HPDE6-E6E7 (cell line): ENCODE measurements around the gene TFCP2L1.

ENCODE experiments used
- DNase-seq: peaks from one replicate; pipeline ENCODE4 v3.0.0; 2011; ENCODE audit warnings: missing footprints; ENCODE audit errors: extremely low spot score

TFCP2L1 gene

GRCh38 chr2:121196132-121196848 lies 88.7 kb downstream of the TFCP2L1 start:
- no peak for DNase-seq

DNA sequence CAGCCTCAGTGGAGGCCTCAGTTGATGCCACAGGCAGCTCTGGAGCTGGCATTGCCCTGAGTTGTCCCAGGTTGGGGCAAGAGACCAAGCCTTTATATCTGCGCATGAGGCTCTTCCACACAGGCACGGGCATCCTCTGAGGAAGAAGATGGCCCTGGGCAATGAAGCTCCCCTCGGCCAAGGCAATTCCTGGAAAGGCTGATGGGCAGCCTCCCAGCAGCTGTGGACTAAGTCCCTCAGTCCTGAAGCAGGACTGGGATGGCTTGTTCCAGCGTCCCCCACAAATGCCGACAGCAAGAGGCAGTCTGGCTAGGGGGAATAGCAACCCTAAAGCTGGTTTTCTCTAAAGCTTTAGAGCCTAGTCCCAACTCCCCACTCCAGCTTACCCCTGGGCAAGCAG lies 90.0 kb downstream of the TFCP2L1 start:
- no peak for DNase-seq

- no peak for DNase-seq
Observed at GRCh38 chr2:121194626-121195025, 90.4 kb downstream of the TFCP2L1 start.

DNA sequence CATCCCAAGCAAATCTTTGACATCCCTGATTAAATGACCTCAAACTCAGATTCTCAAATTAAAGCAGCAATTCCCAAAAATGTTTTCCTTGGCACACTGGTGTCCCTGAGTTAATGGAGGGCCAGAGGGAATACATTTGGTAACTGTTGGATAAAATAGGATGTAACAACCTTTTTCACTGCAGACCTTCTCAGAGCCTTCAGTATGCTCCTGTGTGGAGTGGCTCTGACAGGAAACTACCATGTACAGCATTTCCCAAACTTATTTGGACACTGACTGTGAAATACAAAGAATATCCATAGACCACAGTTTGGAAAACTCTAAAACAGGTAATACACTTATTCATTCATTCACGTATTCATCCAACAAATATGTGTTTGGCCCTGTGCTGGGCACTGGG lies 91.8 kb downstream of the TFCP2L1 start:
- no peak for DNase-seq

- no peak for DNase-seq
Observed at GRCh38 chr2:121192576-121192975, 92.4 kb downstream of the TFCP2L1 start.

- no peak for DNase-seq
Observed at GRCh38 chr2:121191191-121192170, 93.5 kb downstream of the TFCP2L1 start.

DNA sequence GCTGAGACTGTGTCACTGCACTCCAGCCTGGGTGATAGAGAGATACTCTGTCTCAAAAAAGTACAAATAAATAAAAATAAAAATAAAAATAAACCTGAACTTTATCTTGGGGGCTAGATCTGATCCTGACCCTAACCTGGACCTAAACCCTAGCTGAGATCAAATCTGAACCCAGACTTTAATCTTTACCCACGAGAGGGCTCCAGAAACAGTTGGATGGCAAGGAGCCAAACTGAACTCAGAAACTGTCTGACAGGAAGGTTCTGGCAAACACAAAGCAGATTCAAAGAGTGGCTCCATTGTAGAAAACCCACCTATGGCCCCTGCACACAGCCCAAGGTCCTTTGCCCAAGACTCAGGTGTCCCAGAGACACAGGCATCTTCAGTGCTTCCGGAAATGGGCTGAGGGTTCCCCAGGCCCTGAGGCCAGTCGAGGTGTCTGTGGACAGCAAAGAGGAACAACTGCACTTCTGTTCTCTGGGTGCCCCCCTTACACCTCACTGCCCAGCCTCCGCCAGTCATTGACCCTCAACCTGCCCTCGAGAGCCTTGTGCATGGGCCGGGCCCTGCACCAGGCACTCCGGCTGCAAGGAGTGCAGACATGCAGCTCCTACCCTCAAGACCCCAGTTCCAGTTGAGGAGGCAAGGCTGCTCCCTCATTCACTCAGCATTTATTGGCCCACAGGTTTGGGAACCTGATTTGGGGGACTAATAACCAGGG lies 95.2 kb downstream of the TFCP2L1 start:
- DNase-seq, result no peak

DNA sequence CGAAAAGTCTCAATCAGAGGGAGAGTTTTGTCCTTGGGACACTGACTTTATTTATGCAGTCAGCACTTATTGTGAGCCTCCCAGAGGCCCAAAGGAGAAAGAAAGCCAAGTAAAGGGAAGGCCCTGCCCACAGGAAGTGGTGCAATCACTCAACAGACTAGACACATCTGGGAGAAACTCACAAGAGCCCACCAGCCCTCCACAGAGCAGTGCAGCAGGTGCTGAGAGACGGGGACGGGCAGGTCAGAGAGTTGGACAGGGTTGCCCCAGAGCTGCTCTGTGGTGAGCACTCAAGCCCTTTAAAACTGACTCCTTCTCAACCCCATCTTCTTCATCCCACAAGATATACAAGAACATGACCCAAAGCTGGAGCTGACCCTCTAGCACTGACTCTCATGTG lies 96.0 kb downstream of the TFCP2L1 start:
- DNase-seq, result no peak

GRCh38 chr2:121187982-121188411 lies 97.0 kb downstream of the TFCP2L1 start:
- DNase-seq, result no peak

DNA sequence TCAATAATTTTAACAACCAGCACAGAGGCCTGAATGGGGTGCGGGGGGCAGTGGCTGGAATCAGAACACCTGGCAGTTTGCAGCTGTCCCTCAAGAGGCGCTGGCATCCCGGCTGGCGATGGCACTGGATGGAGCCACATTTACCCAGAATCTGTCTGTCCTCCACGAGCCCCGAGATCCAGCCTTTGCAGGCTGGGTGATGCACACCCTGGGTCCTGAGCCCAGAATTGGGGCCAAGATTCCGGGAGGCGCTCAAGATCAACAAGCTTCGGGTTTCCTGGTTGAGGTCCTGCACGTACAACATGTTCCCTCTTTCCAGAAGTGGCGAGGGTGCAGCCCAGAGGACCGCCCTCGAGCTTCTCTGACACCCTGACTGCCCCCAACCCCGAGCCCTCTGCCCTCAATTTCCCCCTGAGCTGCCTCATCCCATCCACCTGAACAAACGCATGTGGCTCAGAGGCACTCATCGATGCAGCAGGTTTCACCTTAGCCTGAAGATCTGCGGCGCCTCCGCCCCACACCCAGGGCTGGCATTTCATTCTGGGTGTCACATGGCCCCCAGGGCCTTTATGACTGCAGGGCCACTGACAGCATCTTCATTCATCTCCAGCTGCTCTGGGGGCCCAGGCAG lies 97.5 kb downstream of the TFCP2L1 start:
- no peak for DNase-seq

GRCh38 chr2:121186261-121186660 lies 98.7 kb downstream of the TFCP2L1 start:
- no peak for DNase-seq

DNA sequence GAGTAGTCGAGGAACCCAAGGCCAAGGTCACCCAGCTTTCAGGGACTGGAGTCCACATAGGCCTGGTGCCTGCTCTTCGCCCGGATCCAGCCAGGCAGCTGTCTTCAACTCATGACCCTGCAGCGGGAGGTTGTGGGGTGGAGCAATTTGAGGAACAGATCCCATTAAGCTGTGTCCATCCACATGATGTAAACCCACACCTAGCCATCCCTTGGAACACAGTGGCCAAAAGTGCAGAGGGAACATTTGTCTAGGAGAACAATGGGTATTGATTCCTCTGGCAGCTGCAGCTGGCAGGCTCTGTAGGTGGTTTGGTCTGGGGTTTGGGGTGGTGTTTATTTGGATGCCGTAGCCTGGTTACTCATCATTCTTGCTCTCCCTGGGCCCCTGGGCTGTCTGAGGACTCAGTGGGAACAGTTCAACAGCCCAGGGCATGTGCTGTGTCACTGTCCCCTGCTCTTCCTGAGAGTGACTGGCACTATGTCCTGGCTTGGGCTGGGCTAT lies 99.4 kb downstream of the TFCP2L1 start:
- DNase-seq, result peak; percentile 53

- no peak for DNase-seq
Observed at GRCh38 chr2:121185111-121185510, 99.9 kb downstream of the TFCP2L1 start.

DNA sequence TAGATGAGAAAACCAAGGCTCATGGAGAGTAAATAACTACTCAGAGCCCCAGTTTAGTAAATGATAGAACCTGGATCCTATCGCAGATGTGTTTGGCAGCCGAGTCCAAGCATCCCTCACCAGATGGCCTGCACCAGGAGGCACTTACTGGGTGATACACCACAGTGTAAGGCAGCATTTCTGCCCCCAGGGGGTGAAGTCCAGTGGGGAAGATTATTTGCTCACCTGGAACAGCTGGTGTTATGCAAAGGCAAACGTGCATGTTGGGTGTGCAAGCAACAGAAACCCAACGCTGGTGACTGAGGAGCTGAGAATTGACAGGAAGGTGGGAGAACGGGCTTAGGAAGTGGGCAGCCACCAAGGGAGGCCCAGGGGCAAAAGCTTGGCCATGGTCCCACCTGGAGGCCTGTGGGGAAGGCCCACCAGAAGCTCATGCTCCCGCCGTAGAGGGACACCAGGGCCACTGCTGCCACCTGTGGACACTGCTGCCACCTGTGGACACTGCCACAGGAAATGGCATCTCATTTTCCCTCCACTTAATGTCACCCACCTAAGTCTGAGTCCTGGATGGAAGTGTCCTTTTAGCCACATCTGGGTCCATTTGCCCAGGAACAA lies 100.6 kb downstream of the TFCP2L1 start:
- no peak for DNase-seq

GRCh38 chr2:121182520-121182919 lies 102.5 kb downstream of the TFCP2L1 start:
- DNase-seq, result no peak

DNA sequence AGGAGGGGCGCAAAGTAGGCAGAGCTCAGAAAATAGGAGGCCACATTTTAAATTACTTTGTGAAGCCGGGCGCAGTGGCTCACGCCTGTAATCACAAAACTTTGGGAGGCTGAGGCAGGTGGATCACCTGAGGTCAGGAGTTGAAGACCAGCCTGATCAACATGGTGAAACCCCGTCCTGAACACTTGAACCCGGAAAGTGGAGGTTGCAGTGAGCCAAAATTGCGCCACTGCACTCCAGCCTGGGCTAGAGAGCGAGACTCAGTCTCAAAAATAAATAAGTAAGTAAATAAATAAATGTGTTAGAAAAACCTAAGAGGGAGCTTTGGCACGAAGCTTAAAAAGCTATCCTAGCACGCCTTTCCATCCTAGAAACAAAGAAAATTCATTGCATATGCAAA lies 105.5 kb downstream of the TFCP2L1 start:
- DNase-seq, result no peak

DNA sequence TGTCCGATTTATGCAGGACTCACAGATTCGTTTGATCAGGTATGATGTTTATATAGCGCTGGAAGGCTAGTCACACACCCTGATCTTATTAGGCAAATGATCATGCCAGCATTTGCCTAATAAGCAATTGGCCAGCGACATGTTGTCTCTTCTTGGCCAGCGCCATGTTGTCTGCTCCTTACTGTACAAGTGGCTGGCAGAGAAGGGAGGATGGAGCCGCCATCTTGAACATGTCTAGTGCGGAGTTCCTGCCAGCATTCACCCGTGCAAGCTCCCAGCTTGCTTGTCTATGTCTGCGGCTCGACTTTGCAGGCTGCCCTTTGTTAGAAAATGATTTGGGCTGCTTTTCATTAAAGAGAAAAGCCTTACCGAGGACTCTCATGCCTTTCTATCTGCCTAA lies 106.3 kb downstream of the TFCP2L1 start:
- DNase-seq, result no peak

GRCh38 chr2:121177896-121178295 lies 107.1 kb downstream of the TFCP2L1 start:
- DNase-seq, result no peak

DNA sequence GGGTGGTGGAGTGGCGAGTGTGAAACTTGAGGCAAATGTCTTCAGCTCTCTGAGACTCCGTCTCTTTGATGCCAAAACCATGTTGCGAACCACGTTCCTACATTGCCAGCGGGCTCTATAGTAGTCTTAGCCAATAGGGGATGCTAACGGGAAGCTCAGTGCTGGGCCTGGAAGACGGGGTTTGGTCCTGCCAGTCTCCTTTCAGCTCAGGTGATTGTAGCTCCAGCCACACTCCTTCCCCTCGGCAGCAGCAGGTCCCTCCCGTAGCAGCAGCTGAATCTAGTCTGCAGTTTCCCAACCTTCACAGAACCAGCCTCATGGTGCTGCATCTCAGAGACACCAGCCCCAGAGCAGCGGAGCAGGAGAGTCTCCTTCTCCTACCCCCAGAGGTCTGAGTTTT lies 109.7 kb downstream of the TFCP2L1 start:
- no peak for DNase-seq

- DNase-seq, result no peak
Observed at GRCh38 chr2:121173806-121174205, 111.2 kb downstream of the TFCP2L1 start.

GRCh38 chr2:121173112-121173511 lies 111.9 kb downstream of the TFCP2L1 start:
- DNase-seq, result no peak
